HUES6 (cell line): ENCODE results near the gene RAP2C.

Experiments
- H3K27ac ChIP-seq: 2 replicates; pipeline ENCODE4 v1.7.0; 2013; ENCODE audit warnings: low read depth, mild to moderate bottlenecking, low read length, inconsistent platforms
- H3K27me3 ChIP-seq: 2 replicates; pipeline ENCODE4 v1.6.1; 2013; ENCODE audit warnings: low read length; ENCODE audit not compliant: control insufficient read depth, insufficient read depth
- H3K36me3 ChIP-seq: 2 replicates; pipeline ENCODE4 v1.6.1; 2013; ENCODE audit warnings: low read length; ENCODE audit not compliant: control insufficient read depth, insufficient read depth
- H3K4me1 ChIP-seq: 2 replicates; pipeline ENCODE4 v1.6.1; 2013; ENCODE audit warnings: low read length; ENCODE audit not compliant: control insufficient read depth, insufficient read depth
- H3K4me3 ChIP-seq: 2 replicates; pipeline ENCODE4 v1.5.1; 2013; ENCODE audit warnings: low read depth, low read length
- H3K9ac ChIP-seq: one replicate; pipeline ENCODE4 v1.6.1; 2013; ENCODE audit warnings: mild to moderate bottlenecking, low read length
- H3K9me3 ChIP-seq: 2 replicates; pipeline ENCODE4 v1.6.1; 2013; ENCODE audit warnings: low read depth, low read length; ENCODE audit not compliant: control insufficient read depth, insufficient read depth

RAP2C gene

GRCh38 chrX:132199941-132200340 lies 19.3 kb downstream of the RAP2C start:
- Histone ChIP-seq H3K4me1 (0 out of 2 replicates have a peak, but pooled peaks cover 6% of the 10 kb centered on the region), H3K9me3 (no peaks in the 10 kb centered on the region), H3K27ac (no peak overlapping the region), H3K4me3 (no peak overlapping the region), H3K36me3 (peaks cover 14% of the 10 kb centered on the region), H3K27me3 (no peaks in the 10 kb centered on the region; the same call in 1 of the 2 replicates), H3K9ac (no peak overlapping the region)

- H3K9ac ChIP-seq, result no peak overlapping the region
- H3K36me3 ChIP-seq, result no peaks in the 10 kb centered on the region
- no peak overlapping the region for H3K27ac ChIP-seq
- H3K4me1 ChIP-seq, result no peaks in the 10 kb centered on the region
- H3K4me3 ChIP-seq, result no peak overlapping the region
- peaks cover 16% of the 10 kb centered on the region for H3K9me3 ChIP-seq
- H3K27me3 ChIP-seq, result no peaks in the 10 kb centered on the region; the same call in 1 of the 2 replicates
These were observed 25.2 kb downstream of the RAP2C start for GRCh38 chrX:132193872-132194574.

- no peak overlapping the region for H3K4me3 ChIP-seq
- H3K9me3 ChIP-seq, result peaks cover 16% of the 10 kb centered on the region
- H3K36me3 ChIP-seq, result no peaks in the 10 kb centered on the region
- no peak overlapping the region for H3K27ac ChIP-seq
- no peaks in the 10 kb centered on the region; the same call in 1 of the 2 replicates for H3K27me3 ChIP-seq
- H3K9ac ChIP-seq, result no peak overlapping the region
- H3K4me1 ChIP-seq, result no peaks in the 10 kb centered on the region
These were observed 27.3 kb downstream of the RAP2C start for GRCh38 chrX:132191938-132192337.

- Histone ChIP-seq H3K27me3 (peaks cover 2% of the 10 kb centered on the region; the same call in 1 of the 2 replicates), H3K36me3 (no peaks in the 10 kb centered on the region), H3K9ac (no peak overlapping the region)
These were observed 31.1 kb downstream of the RAP2C start for GRCh38 chrX:132188175-132188574.

GRCh38 chrX:132187451-132187850 lies 31.8 kb downstream of the RAP2C start:
- no peak overlapping the region for H3K4me3 ChIP-seq
- peaks cover 5% of the 10 kb centered on the region for H3K9me3 ChIP-seq
- no peaks in the 10 kb centered on the region for H3K36me3 ChIP-seq
- H3K27me3 ChIP-seq, result peaks cover 2% of the 10 kb centered on the region; the same call in 1 of the 2 replicates
- H3K27ac ChIP-seq, result no peak overlapping the region
- peaks cover 7% of the 10 kb centered on the region; the same call in 1 of the 2 replicates for H3K4me1 ChIP-seq
- H3K9ac ChIP-seq, result no peak overlapping the region

More at GRCh38 chrX:132188175-132188574, 31.1 kb downstream of the RAP2C start:
- Histone ChIP-seq H3K27ac (no peak overlapping the region), H3K4me1 (peaks cover 7% of the 10 kb centered on the region; the same call in 1 of the 2 replicates), H3K4me3 (no peak overlapping the region), H3K9me3 (peaks cover 8% of the 10 kb centered on the region)

- Histone ChIP-seq H3K36me3 (no peaks in the 10 kb centered on the region), H3K9ac (no peak overlapping the region), H3K9me3 (no peaks in the 10 kb centered on the region), H3K4me3 (no peak overlapping the region), H3K27ac (no peak overlapping the region), H3K4me1 (peaks cover 7% of the 10 kb centered on the region; the same call in 1 of the 2 replicates), H3K27me3 (peaks cover 7% of the 10 kb centered on the region; the same call in 1 of the 2 replicates)
These were observed 34.4 kb downstream of the RAP2C start for GRCh38 chrX:132184871-132185270.

- no peaks in the 10 kb centered on the region for H3K36me3 ChIP-seq
- H3K4me3 ChIP-seq, result no peak overlapping the region
- H3K9me3 ChIP-seq, result no peaks in the 10 kb centered on the region; the same call in 1 of the 2 replicates
- no peak overlapping the region for H3K9ac ChIP-seq
- H3K4me1 ChIP-seq, result peaks cover 7% of the 10 kb centered on the region; the same call in 1 of the 2 replicates
- no peak overlapping the region for H3K27ac ChIP-seq
- H3K27me3 ChIP-seq, result peaks cover 7% of the 10 kb centered on the region; the same call in 1 of the 2 replicates
These were observed 37.9 kb downstream of the RAP2C start for GRCh38 chrX:132181364-132181763.

- no peak overlapping the region for H3K27ac ChIP-seq
- no peak overlapping the region for H3K4me3 ChIP-seq
- no peaks in the 10 kb centered on the region for H3K36me3 ChIP-seq
- H3K4me1 ChIP-seq, result peaks cover 7% of the 10 kb centered on the region; the same call in 1 of the 2 replicates
- H3K27me3 ChIP-seq, result peaks cover 5% of the 10 kb centered on the region; the same call in 1 of the 2 replicates
- no peak overlapping the region for H3K9ac ChIP-seq
- H3K9me3 ChIP-seq, result no peaks in the 10 kb centered on the region; the same call in 1 of the 2 replicates
These were observed 38.3 kb downstream of the RAP2C start for GRCh38 chrX:132180929-132181328.

- H3K9me3 ChIP-seq, result no peaks in the 10 kb centered on the region
- H3K27ac ChIP-seq, result no peak overlapping the region
- no peaks in the 10 kb centered on the region for H3K36me3 ChIP-seq
- H3K4me3 ChIP-seq, result no peak overlapping the region
- peaks cover 20% of the 10 kb centered on the region for H3K4me1 ChIP-seq
- H3K9ac ChIP-seq, result no peak overlapping the region
- H3K27me3 ChIP-seq, result peaks cover 8% of the 10 kb centered on the region; the same call in 1 of the 2 replicates
These were observed 45.6 kb downstream of the RAP2C start for GRCh38 chrX:132173647-132174046.

GRCh38 chrX:132171881-132172280 lies 47.4 kb downstream of the RAP2C start:
- H3K4me3 ChIP-seq, result no peak overlapping the region
- H3K36me3 ChIP-seq, result no peaks in the 10 kb centered on the region
- H3K9me3 ChIP-seq, result no peaks in the 10 kb centered on the region
- H3K27me3 ChIP-seq, result peaks cover 8% of the 10 kb centered on the region; the same call in 1 of the 2 replicates
- H3K27ac ChIP-seq, result no peak overlapping the region
- no peak overlapping the region for H3K9ac ChIP-seq
- H3K4me1 ChIP-seq, result peaks cover 20% of the 10 kb centered on the region

- Histone ChIP-seq H3K36me3 (no peaks in the 10 kb centered on the region), H3K9me3 (0 out of 2 replicates have a peak, but pooled peaks cover 1% of the 10 kb centered on the region), H3K27me3 (peaks cover 8% of the 10 kb centered on the region; the same call in 1 of the 2 replicates), H3K4me3 (no peak overlapping the region), H3K27ac (no peak overlapping the region), H3K9ac (no peak overlapping the region), H3K4me1 (peaks cover 20% of the 10 kb centered on the region)
These were observed 47.8 kb downstream of the RAP2C start for GRCh38 chrX:132171478-132171877.
